Ishikawa (cell line): ENCODE measurements around the gene COG7.

ENCODE experiments used
- FOXM1 ChIP-seq: IDR thresholded peaks from 2 replicates; pipeline ENCODE4 v1.6.1; 2012; ENCODE audit warnings: low read depth, borderline replicate concordance
- MAX ChIP-seq: IDR thresholded peaks from 2 replicates; pipeline ENCODE4 v1.6.1; 2012
- NFIC ChIP-seq: IDR thresholded peaks from 2 replicates; pipeline ENCODE4 v1.6.1; 2012

- no peak for TF ChIP-seq MAX
- no peak for TF ChIP-seq FOXM1
- TF ChIP-seq NFIC: no peak
These were observed 55.5 kb downstream of the COG7 start for GRCh38 chr16:23397464-23397863.
